Activated T-helper 1 cell treated with anti-CD3 and anti-CD28 coated beads, Interleukin-12 subunit alpha, Interleukin-12 subunit beta, Interleukin-2, Interleukin-4 antibody, amounts not matched to agents 30 ng/mL and 10 ng/mL and 1 ng/mL, durations not matched to agents 14 hours and 24 hours and 36 hours (primary cell): Measurements from ENCODE around the gene C2orf92. TPM values are rescaled to one million over a fixed set of nuclear protein-coding genes. Genes with fewer than 3 reads are reported as not detected.
"Not testable (repeated sequence)": the region's sequence is repeated elsewhere in the genome, so short reads cannot be mapped to it uniquely, and the experiment has no call there.

Experiments used
- DNase-seq: peaks from one replicate; pipeline ENCODE4 v3.0.0; 2021; ENCODE audit warnings: low spot score
- H3K27ac Mint-ChIP-seq: one replicate; pipeline ENCODE4 v1.8.0; 2021; ENCODE audit warnings: mild to moderate bottlenecking, mixed read lengths
- H3K27me3 Mint-ChIP-seq: one replicate; pipeline ENCODE4 v1.8.0; 2022; ENCODE audit warnings: mild to moderate bottlenecking, moderate library complexity, mixed read lengths; ENCODE audit not compliant: insufficient read depth
- H3K36me3 Mint-ChIP-seq: one replicate; pipeline ENCODE4 v1.8.0; 2021; ENCODE audit warnings: low read depth, mixed read lengths
- H3K4me1 Mint-ChIP-seq: one replicate; pipeline ENCODE4 v1.8.0; 2021; ENCODE audit warnings: low read depth, mixed read lengths
- H3K4me3 Mint-ChIP-seq: one replicate; pipeline ENCODE4 v1.8.0; 2021; ENCODE audit warnings: mild to moderate bottlenecking, moderate library complexity, mixed read lengths
- H3K9me3 Mint-ChIP-seq: one replicate; pipeline ENCODE4 v1.8.0; 2021; ENCODE audit warnings: mixed read lengths
- intact Hi-C: fragments of 100-400 bp; cut with micrococcal nuclease; formaldehyde crosslinking; loops from one replicate; pipeline ENCODE4 v1.15.1; 2024
- total RNA-seq: library from RNA; stranded (reverse); gene quantifications from 2 replicates; pipeline ENCODE4 v1.2.3, GENCODE V29; 2022

Gene C2orf92
- total RNA-seq, 1 donor from 2014 or later: 17.2 TPM

- H3K4me3 Mint-ChIP-seq: peak overlapping the region; percentile 94
- DNase-seq: peak; percentile 73
- peak overlapping the region; percentile 96 for H3K27ac Mint-ChIP-seq
- H3K36me3 Mint-ChIP-seq: peaks cover 24% of the 10 kb centered on the region
- H3K27me3 Mint-ChIP-seq: no peaks in the 10 kb centered on the region
- no peaks in the 10 kb centered on the region for H3K9me3 Mint-ChIP-seq
- intact Hi-C loops: loop anchor here (1.0 to 10.0 kb wide), 6 partner anchors 50 to 1674 kb away; partner anchors contain the start of genes C2orf15, DUSP2, EIF5B and TXNDC9
- peaks cover 39% of the 10 kb centered on the region for H3K4me1 Mint-ChIP-seq
Observed at GRCh38 chr2:97662895-97663625, 6.5 kb upstream of the C2orf92 start.

GRCh38 chr2:97663626-97663961 is 5.9 kb upstream of the C2orf92 start:
- intact Hi-C loops: loop anchor here (2.0 to 10.0 kb wide), 4 partner anchors 775 to 1673 kb away; partner anchors contain the start of genes C2orf15, DUSP2, EIF5B and TXNDC9
- Mint-ChIP-seq H3K9me3 (no peaks in the 10 kb centered on the region), H3K4me1 (peaks cover 39% of the 10 kb centered on the region), H3K27me3 (no peaks in the 10 kb centered on the region), H3K4me3 (peak overlapping the region; percentile 94), H3K36me3 (peaks cover 22% of the 10 kb centered on the region), H3K27ac (peak overlapping the region; percentile 96)
- no peak for DNase-seq

GRCh38 chr2:97663962-97664635 is 5.4 kb upstream of the C2orf92 start, which contains the start of gene ACTR1B:
ACTR1B (minus strand) TSS chr2:97664044; CDS start chr2:97663890, 154 bp downstream.
- DNase-seq: peak; percentile 98
- Mint-ChIP-seq H3K36me3 (peaks cover 20% of the 10 kb centered on the region), H3K4me1 (peaks cover 39% of the 10 kb centered on the region), H3K4me3 (peak within 1 kb of the TSS; percentile 94), H3K27ac (peak within 1 kb of the TSS; percentile 97), H3K27me3 (no peaks in the 10 kb centered on the region), H3K9me3 (no peaks in the 10 kb centered on the region)
- intact Hi-C loops: loop anchor here (1.0 to 10.0 kb wide), 10 partner anchors 9 to 1673 kb away; partner anchors contain the start of genes C2orf15, DUSP2, EIF5B and TXNDC9

- intact Hi-C loops: loop anchor here (1.0 to 10.0 kb wide), 8 partner anchors 9 to 1520 kb away; partner anchors contain the start of genes C2orf15 and DUSP2
- peak overlapping the region; percentile 89 for H3K4me3 Mint-ChIP-seq
- peak overlapping the region; percentile 97 for H3K27ac Mint-ChIP-seq
- H3K9me3 Mint-ChIP-seq: no peaks in the 10 kb centered on the region
- DNase-seq: no peak
- H3K36me3 Mint-ChIP-seq: peaks cover 19% of the 10 kb centered on the region
- peaks cover 39% of the 10 kb centered on the region for H3K4me1 Mint-ChIP-seq
- H3K27me3 Mint-ChIP-seq: no peaks in the 10 kb centered on the region
Observed at GRCh38 chr2:97664636-97664970, 4.9 kb upstream of the C2orf92 start.

GRCh38 chr2:97670471-97670870 is 958 bp downstream of the C2orf92 start:
- no peaks in the 10 kb centered on the region for H3K27me3 Mint-ChIP-seq
- H3K4me1 Mint-ChIP-seq: peaks cover 36% of the 10 kb centered on the region
- no peak overlapping the region for H3K27ac Mint-ChIP-seq
- no peak overlapping the region for H3K4me3 Mint-ChIP-seq
- intact Hi-C loops: no loop called here
- H3K36me3 Mint-ChIP-seq: peaks cover 14% of the 10 kb centered on the region
- H3K9me3 Mint-ChIP-seq: no peaks in the 10 kb centered on the region
- DNase-seq: no peak

- Mint-ChIP-seq H3K36me3 (peaks cover 14% of the 10 kb centered on the region), H3K9me3 (no peaks in the 10 kb centered on the region), H3K27me3 (no peaks in the 10 kb centered on the region), H3K27ac (no peak overlapping the region), H3K4me3 (no peak overlapping the region), H3K4me1 (peaks cover 37% of the 10 kb centered on the region)
- no peak for DNase-seq
- intact Hi-C loops: no loop called here
Observed at GRCh38 chr2:97671526-97671925, 2.0 kb downstream of the C2orf92 start.

- peak overlapping the region; percentile 66 for H3K4me3 Mint-ChIP-seq
- DNase-seq, H3K9me3 Mint-ChIP-seq, H3K27me3 Mint-ChIP-seq: not testable (repeated sequence)
- intact Hi-C loops: loop anchor here (1.0 kb wide), 1 partner anchor 8 kb away; the partner anchor contains the start of gene ACTR1B
- H3K36me3 Mint-ChIP-seq: peaks cover 15% of the 10 kb centered on the region
- peak overlapping the region; percentile 95 for H3K27ac Mint-ChIP-seq
- H3K4me1 Mint-ChIP-seq: peaks cover 37% of the 10 kb centered on the region
Observed at GRCh38 chr2:97672606-97673140, 3.2 kb downstream of the C2orf92 start.

- intact Hi-C loops: loop anchor here (1.0 kb wide), 1 partner anchor 9 kb away; the partner anchor contains the start of gene ACTR1B
- Mint-ChIP-seq H3K27ac (peak overlapping the region; percentile 95), H3K9me3 (no peaks in the 10 kb centered on the region), H3K4me3 (peak overlapping the region; percentile 66), H3K36me3 (peaks cover 11% of the 10 kb centered on the region), H3K27me3 (no peaks in the 10 kb centered on the region), H3K4me1 (peaks cover 34% of the 10 kb centered on the region)
- no peak for DNase-seq
Observed at GRCh38 chr2:97673182-97673914, 3.8 kb downstream of the C2orf92 start.

- H3K4me3 Mint-ChIP-seq: peak overlapping the region; percentile 66
- no peak for DNase-seq
- no peaks in the 10 kb centered on the region for H3K9me3 Mint-ChIP-seq
- peak overlapping the region; percentile 95 for H3K27ac Mint-ChIP-seq
- H3K4me1 Mint-ChIP-seq: peaks cover 34% of the 10 kb centered on the region
- no peaks in the 10 kb centered on the region for H3K27me3 Mint-ChIP-seq
- H3K36me3 Mint-ChIP-seq: peaks cover 12% of the 10 kb centered on the region
- intact Hi-C loops: loop anchor here (1.0 kb wide), 1 partner anchor 10 kb away; the partner anchor contains the start of gene ACTR1B
Observed at GRCh38 chr2:97673915-97674283, 4.4 kb downstream of the C2orf92 start.

GRCh38 chr2:97675430-97676113 is 6.1 kb downstream of the C2orf92 start:
- Mint-ChIP-seq H3K4me3 (no peak overlapping the region), H3K27me3 (no peaks in the 10 kb centered on the region), H3K36me3 (peaks cover 12% of the 10 kb centered on the region), H3K27ac (no peak overlapping the region), H3K4me1 (peaks cover 34% of the 10 kb centered on the region), H3K9me3 (no peaks in the 10 kb centered on the region)
- intact Hi-C loops: no loop called here
- no peak for DNase-seq

- H3K27ac Mint-ChIP-seq: no peak overlapping the region
- peaks cover 12% of the 10 kb centered on the region for H3K36me3 Mint-ChIP-seq
- peaks cover 34% of the 10 kb centered on the region for H3K4me1 Mint-ChIP-seq
- no peaks in the 10 kb centered on the region for H3K27me3 Mint-ChIP-seq
- intact Hi-C loops: no loop called here
- no peaks in the 10 kb centered on the region for H3K9me3 Mint-ChIP-seq
- DNase-seq: no peak
- H3K4me3 Mint-ChIP-seq: no peak overlapping the region
Observed at GRCh38 chr2:97676620-97677019, 7.1 kb downstream of the C2orf92 start.

GRCh38 chr2:97677480-97677879 is 8.0 kb downstream of the C2orf92 start:
- H3K4me3 Mint-ChIP-seq: no peak overlapping the region
- intact Hi-C loops: no loop called here
- no peak overlapping the region for H3K27ac Mint-ChIP-seq
- no peaks in the 10 kb centered on the region for H3K9me3 Mint-ChIP-seq
- H3K27me3 Mint-ChIP-seq: no peaks in the 10 kb centered on the region
- peaks cover 34% of the 10 kb centered on the region for H3K4me1 Mint-ChIP-seq
- DNase-seq: no peak
- H3K36me3 Mint-ChIP-seq: peaks cover 12% of the 10 kb centered on the region
